Parathyroid adenoma (tissue), 2 donors: ENCODE results near the gene CMBL.

Experiments
- H2AFZ ChIP-seq: fragments of 300-600 bp; sonication (generic); one replicate; pipeline ENCODE4 v1.7.0; 2017; ENCODE audit warnings: antibody characterized with exemption, mild to moderate bottlenecking
- H3K27ac ChIP-seq: fragments of 300-600 bp; sonication (generic); one replicate; pipeline ENCODE4 v1.7.0; 2017
- H3K27me3 ChIP-seq: fragments of 300-600 bp; sonication (generic); one replicate; pipeline ENCODE4 v1.7.0; 2017; ENCODE audit warnings: low read length; ENCODE audit not compliant: control insufficient read depth, insufficient read depth
- H3K36me3 ChIP-seq: fragments of 300-600 bp; sonication (generic); one replicate; pipeline ENCODE4 v1.7.0; 2017; ENCODE audit warnings: low read length; ENCODE audit not compliant: control insufficient read depth, insufficient read depth
- H3K4me1 ChIP-seq: fragments of 300-600 bp; sonication (generic); one replicate; pipeline ENCODE4 v1.7.0; 2017; ENCODE audit warnings: control low read depth
- H3K4me2 ChIP-seq: fragments of 300-600 bp; sonication (generic); one replicate; pipeline ENCODE4 v1.7.0; 2017; ENCODE audit warnings: low read length
- H3K4me3 ChIP-seq: fragments of 300-600 bp; sonication (generic); one replicate; pipeline ENCODE4 v1.7.0; 2017; ENCODE audit warnings: low read depth, low read length
- H3K79me2 ChIP-seq: fragments of 300-600 bp; sonication (generic); one replicate; pipeline ENCODE4 v1.7.0; 2017; ENCODE audit warnings: control low read depth
- H3K9ac ChIP-seq: fragments of 300-600 bp; sonication (generic); one replicate; pipeline ENCODE4 v1.7.0; 2017; ENCODE audit warnings: mild to moderate bottlenecking
- H3K9me3 ChIP-seq: fragments of 300-600 bp; sonication (generic); one replicate; pipeline ENCODE4 v1.7.0; 2017; ENCODE audit warnings: low read length; ENCODE audit not compliant: control insufficient read depth
- TF ChIP-seq, protein P1 (sequence below): fragments of 300-600 bp; sonication (generic); IDR thresholded peaks from one replicate; pipeline ENCODE4 v1.7.0; 2017; ENCODE audit warnings: antibody characterized with exemption, mild to moderate bottlenecking
- donor health status: primary hyperparathyroidism.

Gene CMBL

DNA sequence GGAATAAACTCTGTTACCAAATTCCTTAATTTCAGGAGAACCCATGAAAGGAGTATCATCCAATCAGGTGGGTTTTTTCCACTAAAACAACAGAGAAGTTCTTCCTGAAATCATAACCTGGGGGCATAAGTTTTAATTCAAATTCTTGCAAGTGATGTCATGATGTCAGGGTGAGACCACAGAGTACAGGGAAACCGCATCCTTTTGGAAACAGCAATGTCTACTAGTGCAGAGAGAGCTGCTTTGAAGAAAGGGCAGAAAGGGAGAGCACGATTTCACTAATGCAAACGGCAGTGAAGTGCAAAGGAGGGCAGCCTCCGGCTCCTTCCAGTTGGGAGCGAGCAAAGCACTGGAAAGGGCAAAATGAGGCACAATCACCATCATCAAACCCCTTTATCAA lies 20.6 kb upstream of the CMBL start:
- Histone ChIP-seq H3K9ac (no peak overlapping the region), H3K4me1 (peaks cover 31% of the 10 kb centered on the region), H3K4me2 (no peak overlapping the region), H3K4me3 (no peak overlapping the region), H3K27ac (no peak overlapping the region), H3K36me3 (no peaks in the 10 kb centered on the region), H2AFZ (no peak overlapping the region), H3K79me2 (no peaks in the 10 kb centered on the region), H3K9me3 (no peaks in the 10 kb centered on the region), H3K27me3 (no peaks in the 10 kb centered on the region)
- TF ChIP-seq, protein P1, sequence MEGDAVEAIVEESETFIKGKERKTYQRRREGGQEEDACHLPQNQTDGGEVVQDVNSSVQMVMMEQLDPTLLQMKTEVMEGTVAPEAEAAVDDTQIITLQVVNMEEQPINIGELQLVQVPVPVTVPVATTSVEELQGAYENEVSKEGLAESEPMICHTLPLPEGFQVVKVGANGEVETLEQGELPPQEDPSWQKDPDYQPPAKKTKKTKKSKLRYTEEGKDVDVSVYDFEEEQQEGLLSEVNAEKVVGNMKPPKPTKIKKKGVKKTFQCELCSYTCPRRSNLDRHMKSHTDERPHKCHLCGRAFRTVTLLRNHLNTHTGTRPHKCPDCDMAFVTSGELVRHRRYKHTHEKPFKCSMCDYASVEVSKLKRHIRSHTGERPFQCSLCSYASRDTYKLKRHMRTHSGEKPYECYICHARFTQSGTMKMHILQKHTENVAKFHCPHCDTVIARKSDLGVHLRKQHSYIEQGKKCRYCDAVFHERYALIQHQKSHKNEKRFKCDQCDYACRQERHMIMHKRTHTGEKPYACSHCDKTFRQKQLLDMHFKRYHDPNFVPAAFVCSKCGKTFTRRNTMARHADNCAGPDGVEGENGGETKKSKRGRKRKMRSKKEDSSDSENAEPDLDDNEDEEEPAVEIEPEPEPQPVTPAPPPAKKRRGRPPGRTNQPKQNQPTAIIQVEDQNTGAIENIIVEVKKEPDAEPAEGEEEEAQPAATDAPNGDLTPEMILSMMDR: no peak

DNA sequence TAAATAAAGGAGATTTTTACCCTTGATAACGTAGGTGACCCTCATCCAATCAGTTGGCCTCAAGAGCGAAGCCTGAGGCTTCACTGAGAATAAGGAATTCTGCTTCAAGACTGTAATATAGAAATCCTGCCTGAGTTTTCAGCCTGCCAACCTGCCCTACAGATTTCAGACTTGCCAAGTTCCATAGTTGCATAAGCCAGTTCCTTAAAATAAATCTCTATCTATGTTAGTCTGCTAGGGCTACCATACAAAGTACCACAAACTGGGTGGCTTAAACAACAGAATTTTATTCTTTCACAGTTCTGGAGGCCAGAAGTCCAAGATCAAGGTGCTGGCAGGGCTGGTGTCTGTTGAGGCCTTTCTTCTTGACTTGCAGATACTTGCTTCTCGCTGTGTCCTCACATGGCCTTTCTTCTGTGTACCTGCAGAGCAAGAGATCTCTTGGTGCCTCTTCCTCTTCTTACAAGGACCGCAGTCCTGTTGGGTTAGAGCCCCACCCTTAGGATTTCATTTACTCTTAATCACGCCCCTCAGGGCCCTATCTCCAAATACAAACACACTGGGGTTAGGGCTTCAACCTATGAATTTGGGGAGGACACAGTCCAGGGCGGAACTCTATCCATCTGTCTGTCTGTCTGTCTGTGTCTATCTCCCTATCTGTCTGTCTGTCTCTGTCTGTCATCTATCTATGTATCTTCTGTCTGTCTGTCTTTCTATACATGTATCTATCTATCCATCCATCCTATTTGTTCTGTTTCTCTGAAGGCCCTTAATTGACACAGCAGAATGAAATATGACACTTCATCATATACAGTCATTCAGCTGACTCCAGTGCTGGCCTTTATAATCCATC lies 17.0 kb upstream of the CMBL start:
- H3K4me3 ChIP-seq: no peak overlapping the region
- peak overlapping the region; percentile 50 for H2AFZ ChIP-seq
- no peaks in the 10 kb centered on the region for H3K27me3 ChIP-seq
- H3K79me2 ChIP-seq: no peaks in the 10 kb centered on the region
- peak overlapping the region; percentile 34 for H3K4me2 ChIP-seq
- TF ChIP-seq, protein P1: no peak
- H3K27ac ChIP-seq: peak overlapping the region; percentile 72
- H3K4me1 ChIP-seq: peaks cover 19% of the 10 kb centered on the region
- no peaks in the 10 kb centered on the region for H3K36me3 ChIP-seq
- H3K9me3 ChIP-seq: no peaks in the 10 kb centered on the region
- no peak overlapping the region for H3K9ac ChIP-seq

DNA sequence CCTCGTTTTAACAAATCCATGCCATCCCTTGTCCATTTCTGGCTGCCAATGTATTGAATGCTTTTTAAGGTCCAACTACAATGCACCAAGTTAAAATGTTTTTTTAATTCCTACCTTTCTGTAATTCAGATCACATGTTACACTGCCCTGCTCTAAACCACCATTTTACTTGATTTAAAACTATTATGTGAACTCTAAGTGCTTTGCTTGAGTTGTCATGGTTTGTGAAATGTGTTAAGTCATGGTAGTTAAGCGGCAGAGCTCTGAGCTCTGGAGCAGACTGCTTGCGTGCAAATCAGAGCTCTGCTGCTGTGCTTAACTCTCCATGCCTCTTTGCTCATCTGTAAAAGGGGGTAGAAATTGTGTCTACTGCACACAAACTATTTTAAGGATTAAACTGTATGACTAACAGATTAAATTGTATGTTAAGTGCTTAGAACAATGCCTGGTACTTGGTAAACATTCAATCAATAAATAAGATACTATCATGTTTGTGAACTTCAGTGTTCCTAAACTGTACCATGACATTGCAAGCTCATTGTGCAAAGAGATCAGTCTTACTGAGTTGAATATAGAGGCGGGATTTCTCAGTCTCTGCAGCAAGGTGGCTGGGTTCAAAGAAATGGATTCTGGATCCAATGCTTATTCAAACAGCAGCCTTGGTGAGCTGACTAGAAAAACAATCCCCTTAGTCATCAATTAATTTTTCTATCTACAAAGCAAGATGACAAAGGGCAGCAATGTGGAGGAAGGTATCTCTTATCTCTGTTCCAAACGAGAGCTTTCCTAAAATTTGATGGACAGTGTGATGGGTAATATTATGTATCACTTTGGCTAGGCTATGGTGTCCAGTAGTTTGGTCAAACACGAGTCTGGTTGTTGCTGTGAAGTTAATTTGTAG lies 16.1 kb upstream of the CMBL start:
- peak overlapping the region; percentile 72 for H3K27ac ChIP-seq
- H3K36me3 ChIP-seq: no peaks in the 10 kb centered on the region
- no peaks in the 10 kb centered on the region for H3K9me3 ChIP-seq

DNA sequence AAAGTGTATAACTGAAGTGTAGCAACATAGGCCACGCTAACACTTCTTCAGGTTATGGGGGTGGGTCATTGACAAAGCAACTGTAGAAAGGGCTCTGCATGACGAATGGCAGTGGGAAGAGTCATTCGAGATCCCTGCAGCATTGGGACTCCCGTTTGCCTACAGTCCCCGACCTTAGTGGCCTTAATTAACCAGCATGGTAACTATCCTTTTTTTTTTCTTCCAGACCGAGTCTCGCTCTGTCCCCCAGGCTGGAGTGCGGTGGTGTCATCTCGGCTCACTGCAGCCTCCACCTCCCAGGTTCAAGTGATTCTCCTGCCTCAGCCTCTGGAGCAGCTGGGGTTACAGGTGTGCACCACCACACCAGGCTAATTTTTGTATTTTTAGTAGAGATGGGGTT lies 14.2 kb upstream of the CMBL start:
- H3K4me2 ChIP-seq: no peak overlapping the region
- H3K27ac ChIP-seq: no peak overlapping the region
- TF ChIP-seq, protein P1: no peak
- H2AFZ ChIP-seq: no peak overlapping the region
- H3K4me1 ChIP-seq: peaks cover 19% of the 10 kb centered on the region
- no peaks in the 10 kb centered on the region for H3K27me3 ChIP-seq
- H3K36me3 ChIP-seq: no peaks in the 10 kb centered on the region
- no peak overlapping the region for H3K9ac ChIP-seq
- no peak overlapping the region for H3K4me3 ChIP-seq
- no peaks in the 10 kb centered on the region for H3K79me2 ChIP-seq
- H3K9me3 ChIP-seq: no peaks in the 10 kb centered on the region

More for the DNA sequence above, 16.1 kb upstream of the CMBL start:
- peak overlapping the region; percentile 5 for H3K4me2 ChIP-seq
- H2AFZ ChIP-seq: peak overlapping the region; percentile 50
- H3K9ac ChIP-seq: no peak overlapping the region
- H3K4me3 ChIP-seq: no peak overlapping the region
- H3K27me3 ChIP-seq: no peaks in the 10 kb centered on the region
- H3K4me1 ChIP-seq: peaks cover 19% of the 10 kb centered on the region
- H3K79me2 ChIP-seq: no peaks in the 10 kb centered on the region
- TF ChIP-seq, protein P1: no peak
